Ovary (tissue), 9 donors: ENCODE results near the gene MRPL11. TPM values are rescaled to one million over a fixed set of nuclear protein-coding genes. Genes with fewer than 3 reads are reported as not detected.

Source experiments
- DNase-seq, 5 donors: peaks; one replicate each; pipeline ENCODE4 v3.0.0-alpha.2; 2019 to 2020
- H3K27ac ChIP-seq, 2 donors: fragments of 200-600 bp; one replicate each; pipeline versions ENCODE4 v1.5.1 to v1.8.0; 2019 to 2022
- H3K27me3 ChIP-seq: fragments of 200-600 bp; one replicate; pipeline ENCODE4 v1.8.0; 2022
- H3K36me3 ChIP-seq: fragments of 200-600 bp; sonication (generic); one replicate; pipeline ENCODE4 v1.5.1; 2019
- H3K4me1 ChIP-seq: one replicate; pipeline ENCODE4 v1.8.1; 2013; ENCODE audit warnings: mild to moderate bottlenecking, moderate library complexity; ENCODE audit not compliant: insufficient read depth
- H3K4me3 ChIP-seq: fragments of 200-600 bp; sonication (generic); one replicate; pipeline ENCODE4 v1.5.1; 2017
- H3K9me3 ChIP-seq, 2 donors: fragments of 200-600 bp in 1 of 2; sonication (generic) in 1 of 2; one replicate each; pipeline versions ENCODE4 v1.5.1 to v1.8.1; 2013 to 2019; ENCODE audit warnings: mild to moderate bottlenecking in 1 of 2, moderate library complexity in 1 of 2
- CTCF ChIP-seq, 3 donors: fragments of 450-650 bp in 2 of 3; fragments of 200-600 bp in 1 of 3; IDR thresholded peaks; one replicate each; pipeline versions ENCODE4 v1.5.1 to v1.8.0; 2016 to 2022; ENCODE audit warnings: antibody characterized with exemption in 3 of 3, mild to moderate bottlenecking in 1 of 3
- EP300 ChIP-seq: sonication (generic); formaldehyde crosslinking; IDR thresholded peaks from one replicate; pipeline ENCODE4 v1.6.1; 2017; ENCODE audit warnings: antibody characterized with exemption
- POLR2A ChIP-seq: fragments of 450-650 bp; IDR thresholded peaks from one replicate; pipeline ENCODE4 v1.6.1; 2017; ENCODE audit warnings: antibody characterized with exemption, mild to moderate bottlenecking, moderate library complexity
- WGBS, 3 donors: extraction: QIAGEN DNeasy Blood & Tissue Kit in 1 of 3; methylation state at CpG; one replicate each; pipeline versions ENCODE4 v1.1.5 to v1.1.7; 2013 to 2017; 5-methylcytosine and 5-hydroxymethylcytosine counted together
- intact Hi-C, 4 donors: fragments of 100-400 bp; cut with DNase I; formaldehyde crosslinking; loops; one replicate each; pipeline versions ENCODE4 v1.11.0 to v1.15.1; 2022 to 2023
- polyA plus RNA-seq, 2 donors: library from polyadenylated mRNA; stranded (reverse); fragments of 200-250 nt in 1 of 2; fragments of 350-450 nt in 1 of 2; fragmentation: Illumina TruSeq in 1 of 2; extraction: RNeasy Lipid Tissue Mini Kit (QIAGEN cat#74804) in 1 of 2; gene quantifications; one replicate each; pipeline ENCODE4 v1.2.3, GENCODE V29; 2013 to 2014
- total RNA-seq, 7 donors: library from RNA; depleted of rRNA in 2 of 7; stranded (reverse); fragments of >200 nt in 2 of 7; fragmentation: NEBNext Ultra II Directional in 3 of 7; extraction: Animal tissue kit (Norgen Biotek cat#: 25700) in 3 of 7; gene quantifications; one replicate each; pipeline versions ENCODE4 v1.1.0 to v1.2.4, GENCODE V29; 2016 to 2023
- donor health status: DM: no; HTN: no; CAD: no; lungs with moderate emphysema.
- donor health status: DM: no; HTN: no; CAD: no.
- donor health status: Bipolar disorder and iron deficiency.
- donor health status: DM: yes; HTN: yes; CAD: no.
- donor health status: DM: no; HTN: no; CAD: no.
- donor health status: DM: yes; HTN: yes; CAD: no.

MRPL11 gene
- total and polyA plus RNA-seq, 9 donors, result 30.9 to 53.5 (median 41.4) TPM

GRCh38 chr11:66459138-66459778 is 20.6 kb upstream of the MRPL11 start:
- Histone ChIP-seq H3K36me3 (no peaks in the 10 kb centered on the region), H3K27me3 (no peaks in the 10 kb centered on the region), H3K27ac (no peak overlapping the region), H3K9me3 (no peaks in the 10 kb centered on the region), H3K4me3 (no peak overlapping the region), H3K4me1 (no peaks in the 10 kb centered on the region)
- whole genome bisulfite sequencing, 3 donors, result 54 to 69% (median 67%) methylated on average over 5 of the region's 5 CpGs
- no peak for DNase-seq
- TF ChIP-seq CTCF (IDR thresholded peaks at IDR 0.05) (no peak), POLR2A (no peak), EP300 (no peak)
- intact Hi-C loops, result no loop called here

GRCh38 chr11:66457826-66458225 is 19.2 kb upstream of the MRPL11 start:
- no peak overlapping the region for H3K27ac ChIP-seq
- no peaks in the 10 kb centered on the region for H3K9me3 ChIP-seq
- intact Hi-C loops, result no loop called here
- no peak for DNase-seq
- no peaks in the 10 kb centered on the region for H3K4me1 ChIP-seq
- no peak overlapping the region for H3K4me3 ChIP-seq
- no peaks in the 10 kb centered on the region for H3K27me3 ChIP-seq
- WGBS, 3 donors, result 85 to 92% (median 87%) methylated on average over 6 of the region's 6 CpGs
- no peaks in the 10 kb centered on the region for H3K36me3 ChIP-seq
- TF ChIP-seq EP300 (no peak), POLR2A (no peak), CTCF (IDR thresholded peaks at IDR 0.05) (no peak)

GRCh38 chr11:66454828-66455227 is 16.2 kb upstream of the MRPL11 start:
- H3K27ac ChIP-seq, result no peak overlapping the region
- intact Hi-C loops, result no loop called here
- TF ChIP-seq CTCF (IDR thresholded peaks at IDR 0.05) (no peak), POLR2A (no peak), EP300 (no peak)
- H3K27me3 ChIP-seq, result no peaks in the 10 kb centered on the region
- no peaks in the 10 kb centered on the region for H3K4me1 ChIP-seq
- H3K9me3 ChIP-seq, result no peaks in the 10 kb centered on the region
- no peak overlapping the region for H3K4me3 ChIP-seq
- no peaks in the 10 kb centered on the region for H3K36me3 ChIP-seq
- 16 to 38% (median 29%) methylated on average over 3 of the region's 3 CpGs for WGBS, 3 donors
- no peak for DNase-seq

GRCh38 chr11:66454247-66454646 is 15.6 kb upstream of the MRPL11 start:
- TF ChIP-seq POLR2A (no peak), EP300 (no peak), CTCF (IDR thresholded peaks at IDR 0.05) (no peak)
- Histone ChIP-seq H3K27me3 (no peaks in the 10 kb centered on the region), H3K36me3 (no peaks in the 10 kb centered on the region), H3K4me3 (no peak overlapping the region), H3K9me3 (no peaks in the 10 kb centered on the region), H3K27ac (no peak overlapping the region), H3K4me1 (no peaks in the 10 kb centered on the region)
- DNase-seq, result no peak
- intact Hi-C loops, result no loop called here
- 12 to 17% (median 13%) methylated on average over 6 of the region's 6 CpGs for WGBS, 3 donors
